Vagina (tissue), 2 donors: ENCODE data around the gene RDH11. TPM values are rescaled to one million over a fixed set of nuclear protein-coding genes. Genes with fewer than 3 reads are reported as not detected.

Experiments used
- DNase-seq, 2 donors: peaks; one replicate each; pipeline ENCODE4 v3.0.0-alpha.2; 2017; ENCODE audit errors: extremely low spot score in 2 of 2
- H3K27ac ChIP-seq: fragments of 200-600 bp; sonication (generic); one replicate; pipeline ENCODE4 v1.5.1; 2019
- H3K27me3 ChIP-seq: fragments of 200-600 bp; sonication (generic); one replicate; pipeline ENCODE4 v1.5.1; 2019
- H3K36me3 ChIP-seq, 2 donors: fragments of 200-600 bp; sonication (generic); one replicate each; pipeline ENCODE4 v1.5.1; 2017 to 2019
- H3K4me1 ChIP-seq: fragments of 200-600 bp; sonication (generic); one replicate; pipeline ENCODE4 v1.5.1; 2019
- H3K4me3 ChIP-seq, 2 donors: fragments of 200-600 bp; sonication (generic); 1 replicate in 1 of 2; 2 replicates in 1 of 2; pipeline ENCODE4 v1.5.1; 2016 to 2019
- H3K9me3 ChIP-seq: fragments of 200-600 bp; sonication (generic); one replicate; pipeline ENCODE4 v1.5.1; 2019
- CTCF ChIP-seq, 3 experiments: fragments of 450-650 bp in 2 of 3; fragments of 200-600 bp in 1 of 3; sonication (generic) in 1 of 3; IDR thresholded peaks; one replicate each; pipeline ENCODE4 v1.5.1; 2017 to 2019; ENCODE audit warnings: antibody characterized with exemption in 3 of 3, mild to moderate bottlenecking in 2 of 3, moderate library complexity in 2 of 3
- POLR2A ChIP-seq, 2 donors: fragments of 450-650 bp; IDR thresholded peaks; one replicate each; pipeline ENCODE4 v1.6.1; 2017; ENCODE audit warnings: antibody characterized with exemption in 2 of 2, mild to moderate bottlenecking in 2 of 2, moderate library complexity in 2 of 2
- POLR2AphosphoS5 ChIP-seq, 2 donors: sonication (generic); formaldehyde crosslinking; IDR thresholded peaks; one replicate each; pipeline ENCODE4 v1.9.0; 2017; ENCODE audit warnings: antibody characterized with exemption in 2 of 2, mild to moderate bottlenecking in 2 of 2, low read depth in 1 of 2; ENCODE audit not compliant: insufficient read depth in 1 of 2
- intact Hi-C: fragments of 100-400 bp; cut with DNase I; formaldehyde crosslinking; loops from one replicate; pipeline ENCODE4 v1.15.1; 2023
- total RNA-seq: library from RNA; depleted of rRNA; stranded (reverse); fragments of >200 nt; gene quantifications from one replicate; pipeline ENCODE4 v1.2.3, GENCODE V29; 2016

RDH11 gene
- total RNA-seq, 1 donor from 2014 or later, result 44.0 TPM

- no peaks in the 10 kb centered on the region for H3K27me3 ChIP-seq
- DNase-seq, result no peak
- TF ChIP-seq CTCF (IDR thresholded peaks at IDR 0.05), result no peak
- no peak for TF ChIP-seq POLR2AphosphoS5 (IDR thresholded peaks at IDR 0.05; ENCODE audit: insufficient read depth in 1 of 2, low read depth in 1 of 2)
- no peak for TF ChIP-seq POLR2A (IDR thresholded peaks at IDR 0.05)
- peaks cover 18% of the 10 kb centered on the region for H3K4me1 ChIP-seq
- intact Hi-C loops, result no loop called here
- no peaks in the 10 kb centered on the region for H3K9me3 ChIP-seq
- H3K27ac ChIP-seq, result no peak overlapping the region
- H3K4me3 ChIP-seq, result no peak overlapping the region
- H3K36me3 ChIP-seq, result peaks cover 0 to 56% of the 10 kb centered on the region in 2 donors
Measured at GRCh38 chr14:67690011-67690410, 5.6 kb downstream of the RDH11 start.

GRCh38 chr14:67683842-67684241 lies 11.7 kb downstream of the RDH11 start:
- DNase-seq, result no peak
- H3K4me1 ChIP-seq, result no peaks in the 10 kb centered on the region
- intact Hi-C loops, result no loop called here
- no peaks in the 10 kb centered on the region for H3K27me3 ChIP-seq
- no peak overlapping the region for H3K27ac ChIP-seq
- H3K9me3 ChIP-seq, result no peaks in the 10 kb centered on the region
- no peak overlapping the region for H3K4me3 ChIP-seq
- peaks cover 0 to 33% of the 10 kb centered on the region in 2 donors for H3K36me3 ChIP-seq
- no peak for TF ChIP-seq POLR2AphosphoS5 (IDR thresholded peaks at IDR 0.05; ENCODE audit: insufficient read depth in 1 of 2, low read depth in 1 of 2)
- no peak for TF ChIP-seq CTCF (IDR thresholded peaks at IDR 0.05)
- TF ChIP-seq POLR2A (IDR thresholded peaks at IDR 0.05), result no peak

- H3K36me3 ChIP-seq, result peaks cover 0 to 21% of the 10 kb centered on the region in 2 donors
- TF ChIP-seq POLR2AphosphoS5 (IDR thresholded peaks at IDR 0.05; ENCODE audit: insufficient read depth in 1 of 2, low read depth in 1 of 2) (no peak), CTCF (IDR thresholded peaks at IDR 0.05) (no peak), POLR2A (IDR thresholded peaks at IDR 0.05) (no peak)
- intact Hi-C loops, result no loop called here
Measured at GRCh38 chr14:67680941-67681340, 14.6 kb downstream of the RDH11 start.

GRCh38 chr14:67680121-67680602 lies 15.4 kb downstream of the RDH11 start:
- Histone ChIP-seq H3K4me3 (no peak overlapping the region), H3K27ac (no peak overlapping the region), H3K4me1 (peaks cover 6% of the 10 kb centered on the region), H3K9me3 (no peaks in the 10 kb centered on the region), H3K27me3 (no peaks in the 10 kb centered on the region), H3K36me3 (peaks cover 0 to 21% of the 10 kb centered on the region in 2 donors)
- DNase-seq, result no peak
- TF ChIP-seq CTCF (IDR thresholded peaks at IDR 0.05), result no peak
- TF ChIP-seq POLR2AphosphoS5 (IDR thresholded peaks at IDR 0.05; ENCODE audit: insufficient read depth in 1 of 2, low read depth in 1 of 2), result no peak
- no peak for TF ChIP-seq POLR2A (IDR thresholded peaks at IDR 0.05)
- intact Hi-C loops, result no loop called here

More at GRCh38 chr14:67680941-67681340, 14.6 kb downstream of the RDH11 start:
- no peak overlapping the region for H3K27ac ChIP-seq
- no peak overlapping the region for H3K4me3 ChIP-seq
- no peaks in the 10 kb centered on the region for H3K9me3 ChIP-seq
- DNase-seq, result no peak
- H3K27me3 ChIP-seq, result no peaks in the 10 kb centered on the region
- no peaks in the 10 kb centered on the region for H3K4me1 ChIP-seq

- H3K4me3 ChIP-seq, result no peak overlapping the region
- DNase-seq, result no peak
- intact Hi-C loops, result no loop called here
- peaks cover 0 to 20% of the 10 kb centered on the region in 2 donors for H3K36me3 ChIP-seq
- H3K9me3 ChIP-seq, result no peaks in the 10 kb centered on the region
- H3K27me3 ChIP-seq, result no peaks in the 10 kb centered on the region
- H3K4me1 ChIP-seq, result peaks cover 8% of the 10 kb centered on the region
- TF ChIP-seq CTCF (IDR thresholded peaks at IDR 0.05) (no peak), POLR2A (IDR thresholded peaks at IDR 0.05) (no peak), POLR2AphosphoS5 (IDR thresholded peaks at IDR 0.05; ENCODE audit: insufficient read depth in 1 of 2, low read depth in 1 of 2) (no peak)
- H3K27ac ChIP-seq, result no peak overlapping the region
Measured at GRCh38 chr14:67679006-67679405, 16.6 kb downstream of the RDH11 start.
